Stomach (tissue), 9 donors: ENCODE data around the gene NR2E3. TPM values are rescaled to one million over a fixed set of nuclear protein-coding genes. Genes with fewer than 3 reads are reported as not detected.

Experiments used
- DNase-seq, 2 donors: peaks; one replicate each; pipeline versions ENCODE4 v3.0.0 to v3.0.0-alpha.2; 2013 to 2019
- H3K27ac ChIP-seq, 5 donors: fragments of 200-600 bp in 4 of 5; sonication (generic) in 4 of 5; one replicate each; pipeline ENCODE4 v1.5.1; 2013 to 2019; ENCODE audit warnings: mild to moderate bottlenecking in 1 of 5, moderate library complexity in 1 of 5
- H3K27me3 ChIP-seq, 3 donors: fragments of 200-600 bp; sonication (generic); one replicate each; pipeline ENCODE4 v1.5.1; 2017 to 2019; ENCODE audit warnings: mixed run types in 1 of 3
- H3K36me3 ChIP-seq, 4 donors: fragments of 200-600 bp; sonication (generic); 1 replicate in 3 of 4; 2 replicates in 1 of 4; pipeline ENCODE4 v1.5.1; 2016 to 2019
- H3K4me1 ChIP-seq, 4 donors: fragments of 200-600 bp; sonication (generic); one replicate each; pipeline ENCODE4 v1.5.1; 2016 to 2019
- H3K4me3 ChIP-seq, 4 donors: fragments of 200-600 bp; sonication (generic) in 3 of 4; one replicate each; pipeline ENCODE4 v1.5.1; 2016 to 2019; ENCODE audit warnings: mild to moderate bottlenecking in 1 of 4
- H3K9me3 ChIP-seq, 4 donors: fragments of 200-600 bp; sonication (generic); one replicate each; pipeline ENCODE4 v1.5.1; 2016 to 2019
- CTCF ChIP-seq, 7 experiments: fragments of 450-650 bp in 4 of 7; fragments of 200-600 bp in 3 of 7; sonication (generic) in 3 of 7; IDR thresholded peaks; one replicate each; pipeline ENCODE4 v1.5.1; 2016 to 2019; ENCODE audit warnings: antibody characterized with exemption in 7 of 7, control low read depth in 2 of 7, mild to moderate bottlenecking in 1 of 7
- EP300 ChIP-seq: sonication (generic); formaldehyde crosslinking; IDR thresholded peaks from one replicate; pipeline ENCODE4 v1.6.1; 2017; ENCODE audit warnings: antibody characterized with exemption
- POLR2A ChIP-seq, 4 donors: fragments of 450-650 bp; IDR thresholded peaks; one replicate each; pipeline ENCODE4 v1.6.1; 2016; ENCODE audit warnings: antibody characterized with exemption in 4 of 4, control low read depth in 2 of 4, mild to moderate bottlenecking in 1 of 4, moderate library complexity in 1 of 4
- POLR2AphosphoS5 ChIP-seq, 3 donors: sonication (generic); formaldehyde crosslinking; IDR thresholded peaks; one replicate each; pipeline ENCODE4 v1.6.1; 2016; ENCODE audit warnings: antibody characterized with exemption in 3 of 3
- WGBS, 5 donors: extraction: QIAGEN DNeasy Blood & Tissue Kit in 3 of 5; methylation state at CpG; one replicate each; pipeline versions ENCODE4 v1.1.5 to v1.1.7; 2013 to 2018; 5-methylcytosine and 5-hydroxymethylcytosine counted together
- intact Hi-C: fragments of 100-400 bp; cut with DNase I; formaldehyde crosslinking; loops from one replicate; pipeline ENCODE4 v1.15.1; 2023; ENCODE audit warnings: low total_unique reads
- polyA plus RNA-seq, 3 donors: library from polyadenylated mRNA; stranded (reverse); fragments of 200-250 nt; gene quantifications; one replicate each; pipeline ENCODE4 v1.2.3, GENCODE V29; 2013
- total RNA-seq, 5 donors: library from RNA; depleted of rRNA; stranded (reverse); fragments of >200 nt; gene quantifications; one replicate each; pipeline versions ENCODE4 v1.1.0 to v1.2.3, GENCODE V29; 2014 to 2016
- donor health status: healthy with polysubstance abuse.
- donor health status: Bipolar disorder and iron deficiency.
- donor health status: healthy.

Gene NR2E3
- total and polyA plus RNA-seq, 8 donors = 0.25 to 1.3 (median 0.53) TPM; not detected in 4

- Histone ChIP-seq H3K27me3 (no peaks in the 10 kb centered on the region), H3K4me3 (no peak overlapping the region), H3K9me3 (no peaks in the 10 kb centered on the region), H3K36me3 (no peaks in the 10 kb centered on the region), H3K4me1 (no peaks in the 10 kb centered on the region), H3K27ac (no peak overlapping the region)
- 50 to 60% (median 53%) methylated on average over 6 to 7 of the region's 7 CpGs for WGBS, 5 donors
- TF ChIP-seq CTCF (IDR thresholded peaks at IDR 0.05) (no peak), POLR2A (IDR thresholded peaks at IDR 0.05) (no peak), POLR2AphosphoS5 (IDR thresholded peaks at IDR 0.05) (no peak), EP300 (no peak)
- DNase-seq = peak in 1 of 2 donors; percentile 45
- intact Hi-C loops = loop anchor here (10.0 kb wide), 1 partner anchor 62 kb away; no protein-coding TSS in a partner anchor
These were observed 3.9 kb upstream of the NR2E3 start for GRCh38 chr15:71806452-71806931.

- intact Hi-C loops = loop anchor here (10.0 kb wide), 1 partner anchor 62 kb away; no protein-coding TSS in a partner anchor
- no peaks in the 10 kb centered on the region for H3K9me3 ChIP-seq
- H3K4me3 ChIP-seq = no peak overlapping the region
- DNase-seq = no peak
- TF ChIP-seq POLR2AphosphoS5 (IDR thresholded peaks at IDR 0.05) = no peak
- TF ChIP-seq CTCF (IDR thresholded peaks at IDR 0.05) = no peak
- TF ChIP-seq EP300 = no peak
- no peak for TF ChIP-seq POLR2A (IDR thresholded peaks at IDR 0.05)
- no peak overlapping the region for H3K27ac ChIP-seq
- H3K27me3 ChIP-seq = no peaks in the 10 kb centered on the region
- H3K4me1 ChIP-seq = no peaks in the 10 kb centered on the region
- H3K36me3 ChIP-seq = no peaks in the 10 kb centered on the region
- WGBS, 5 donors = 81 to 90% (median 86%) methylated on average over 12 to 15 of the region's 15 CpGs
These were observed 3.2 kb upstream of the NR2E3 start for GRCh38 chr15:71807125-71807629.

- Histone ChIP-seq H3K36me3 (no peaks in the 10 kb centered on the region), H3K4me1 (no peaks in the 10 kb centered on the region), H3K27me3 (no peaks in the 10 kb centered on the region), H3K4me3 (no peak overlapping the region), H3K9me3 (no peaks in the 10 kb centered on the region), H3K27ac (no peak overlapping the region)
- intact Hi-C loops = loop anchor here (10.0 kb wide), 1 partner anchor 63 kb away; no protein-coding TSS in a partner anchor
- TF ChIP-seq POLR2A (IDR thresholded peaks at IDR 0.05) (no peak), POLR2AphosphoS5 (IDR thresholded peaks at IDR 0.05) (no peak), EP300 (no peak), CTCF (IDR thresholded peaks at IDR 0.05) (no peak)
- no peak for DNase-seq
- WGBS, 5 donors = 60 to 71% (median 67%) methylated on average over 4 of the region's 4 CpGs
These were observed 2.7 kb upstream of the NR2E3 start for GRCh38 chr15:71807691-71808091.

GRCh38 chr15:71808311-71809020, 1.9 kb upstream of the NR2E3 start:
- no peak for DNase-seq
- Histone ChIP-seq H3K27ac (no peak overlapping the region), H3K36me3 (no peaks in the 10 kb centered on the region), H3K4me3 (no peak overlapping the region), H3K9me3 (no peaks in the 10 kb centered on the region), H3K4me1 (no peaks in the 10 kb centered on the region), H3K27me3 (no peaks in the 10 kb centered on the region)
- intact Hi-C loops = loop anchor here (10.0 kb wide), 1 partner anchor 64 kb away; no protein-coding TSS in a partner anchor
- no peak for TF ChIP-seq CTCF (IDR thresholded peaks at IDR 0.05)
- TF ChIP-seq POLR2AphosphoS5 (IDR thresholded peaks at IDR 0.05) = no peak
- TF ChIP-seq EP300 = no peak
- TF ChIP-seq POLR2A (IDR thresholded peaks at IDR 0.05) = no peak
- 80 to 88% (median 84%) methylated on average over 17 to 18 of the region's 18 CpGs for WGBS, 5 donors
